Peyer's patch (tissue), 4 donors: ENCODE results near the gene TRAFD1.

ENCODE experiments used
- CTCF ChIP-seq, 6 experiments: fragments of 450-650 bp in 4 of 6; fragments of 200-600 bp in 2 of 6; sonication (generic) in 1 of 6; IDR thresholded peaks; one replicate each; pipeline ENCODE4 v1.5.1; 2017 to 2019; ENCODE audit warnings: antibody characterized with exemption in 6 of 6, mild to moderate bottlenecking in 3 of 6, moderate library complexity in 1 of 6
- POLR2A ChIP-seq, 2 donors: fragments of 450-650 bp; IDR thresholded peaks; one replicate each; pipeline ENCODE4 v1.5.1; 2017; ENCODE audit warnings: antibody characterized with exemption in 2 of 2, mild to moderate bottlenecking in 2 of 2, moderate library complexity in 2 of 2

GRCh38 chr12:112198120-112198733, 72.9 kb downstream of the TRAFD1 start:
- TF ChIP-seq POLR2A (IDR thresholded peaks at IDR 0.05) = no peak
- TF ChIP-seq CTCF (IDR thresholded peaks at IDR 0.05) = peak in 4 of 6 experiments; percentile 34 to 53 (median 46)
